GM21526 (cell line): Measurements from ENCODE around the gene OTUB2.
A peak's percentile ranks its signal among the peaks of the same experiment; 100 is the strongest.

Source experiments
- ATAC-seq: cut with Tn5 transposase; IDR thresholded peaks from one replicate; pipeline ENCODE4 v1.9.1; 2021; ENCODE audit warnings: moderate library complexity; ENCODE audit not compliant: unreplicated experiment, low FRiP score

OTUB2 gene

GRCh38 chr14:94026173-94026888, at the start of gene OTUB2:
Gene OTUB2, plus strand, starts transcription at chr14:94026340. Its CDS starts 198 bp downstream, at chr14:94026538.
- ATAC-seq: peak; percentile 99

GRCh38 chr14:93976477-93977057, 49.6 kb upstream of the OTUB2 start, which contains the start of gene ASB2:
Gene ASB2, minus strand, starts transcription at chr14:93976570. Its CDS starts 12,031 bp downstream, at chr14:93964539.
- peak; percentile 11 for ATAC-seq

- ATAC-seq: no peak
These were observed 49.0 kb upstream of the OTUB2 start for GRCh38 chr14:93977171-93977570.

- ATAC-seq: peak; percentile 45
These were observed 48.2 kb upstream of the OTUB2 start for GRCh38 chr14:93977790-93978581.

- no peak for ATAC-seq
These were observed 47.4 kb upstream of the OTUB2 start for GRCh38 chr14:93978735-93979134.

GRCh38 chr14:93980456-93981201, 45.5 kb upstream of the OTUB2 start:
- ATAC-seq: no peak

- no peak for ATAC-seq
These were observed 44.6 kb upstream of the OTUB2 start for GRCh38 chr14:93981316-93982229.

- no peak for ATAC-seq
These were observed 43.7 kb upstream of the OTUB2 start for GRCh38 chr14:93982230-93983007.

GRCh38 chr14:93984070-93984469, 42.1 kb upstream of the OTUB2 start:
- ATAC-seq: no peak

GRCh38 chr14:93984987-93985410, 41.1 kb upstream of the OTUB2 start:
- no peak for ATAC-seq

GRCh38 chr14:93986955-93987354, 39.2 kb upstream of the OTUB2 start:
- no peak for ATAC-seq

- no peak for ATAC-seq
These were observed 38.8 kb upstream of the OTUB2 start for GRCh38 chr14:93987376-93987775.

- ATAC-seq: no peak
These were observed 38.2 kb upstream of the OTUB2 start for GRCh38 chr14:93987815-93988476.

GRCh38 chr14:93989939-93990338, 36.2 kb upstream of the OTUB2 start:
- ATAC-seq: no peak

GRCh38 chr14:93991212-93991611, 34.9 kb upstream of the OTUB2 start:
- no peak for ATAC-seq

- ATAC-seq: no peak
These were observed 34.5 kb upstream of the OTUB2 start for GRCh38 chr14:93991649-93992048.

- ATAC-seq: no peak
These were observed 32.8 kb upstream of the OTUB2 start for GRCh38 chr14:93993382-93993781.

GRCh38 chr14:93994919-93995682, 31.0 kb upstream of the OTUB2 start:
- ATAC-seq: no peak
